Neural cell (in vitro differentiated cells): ENCODE data around the gene FYCO1. TPM values are rescaled to one million over a fixed set of nuclear protein-coding genes. Genes with fewer than 3 reads are reported as not detected.

Source experiments
- H2AFZ ChIP-seq: fragments of 200-600, 300-800 bp; sonication (generic), shearing (Covaris generic); 2 replicates; pipeline ENCODE4 v1.6.0; 2014; ENCODE audit warnings: low read depth, mild to moderate bottlenecking, antibody characterized with exemption, low read length, moderate library complexity
- H3F3A ChIP-seq: fragments of 200-600 bp; shearing (Covaris generic); 2 replicates; pipeline ENCODE4 v1.6.1; 2016; ENCODE audit warnings: mild to moderate bottlenecking, moderate library complexity, mixed read lengths, antibody characterized with exemption, low read length; ENCODE audit not compliant: insufficient read depth, poor library complexity, severe bottlenecking
- H3K27ac ChIP-seq: fragments of 200-600, 300-800 bp; sonication (generic), shearing (Covaris generic); 2 replicates; pipeline ENCODE4 v1.5.1; 2014; ENCODE audit warnings: mild to moderate bottlenecking, low read length, moderate library complexity
- H3K27me3 ChIP-seq: fragments of 300-800, 200-600 bp; sonication (generic), shearing (Covaris generic); 2 replicates; pipeline ENCODE4 v1.6.0; 2014; ENCODE audit warnings: mild to moderate bottlenecking, low read depth, low read length, moderate library complexity; ENCODE audit not compliant: insufficient read depth
- H3K36me3 ChIP-seq: fragments of 300-800, 200-600 bp; sonication (generic), shearing (Covaris generic); 2 replicates; pipeline ENCODE4 v1.5.1; 2014; ENCODE audit warnings: mild to moderate bottlenecking, antibody characterized with exemption, low read length, moderate library complexity; ENCODE audit not compliant: insufficient read depth
- H3K4me2 ChIP-seq: fragments of 300-800, 200-600 bp; sonication (generic), shearing (Covaris generic); 2 replicates; pipeline ENCODE4 v1.6.0; 2014; ENCODE audit warnings: mild to moderate bottlenecking, low read length
- H3K4me3 ChIP-seq: fragments of 300-800, 200-600 bp; sonication (generic), shearing (Covaris generic); 2 replicates; pipeline ENCODE4 v1.5.1; 2014; ENCODE audit warnings: mild to moderate bottlenecking, low read length, moderate library complexity
- H3K79me2 ChIP-seq: fragments of 200-600 bp; shearing (Covaris generic); replicated peaks from 2 replicates; pipeline ENCODE4 v1.6.0; 2014; ENCODE audit warnings: mild to moderate bottlenecking, low read length, moderate library complexity; ENCODE audit not compliant: insufficient read depth
- H3K9ac ChIP-seq: fragments of 300-800, 200-600 bp; sonication (generic), shearing (Covaris generic); 2 replicates; pipeline ENCODE4 v1.6.1; 2016; ENCODE audit warnings: mild to moderate bottlenecking, low read length, mixed read lengths
- H3K9me2 ChIP-seq: fragments of 200-600 bp; shearing (Covaris generic); 2 replicates; pipeline ENCODE4 v1.6.1; 2016; ENCODE audit warnings: mild to moderate bottlenecking, low read length, mixed read lengths; ENCODE audit not compliant: insufficient read depth
- H3K9me3 ChIP-seq: fragments of 200-600, 300-800 bp; sonication (generic), shearing (Covaris generic); 2 replicates; pipeline ENCODE4 v1.6.1; 2016; ENCODE audit warnings: mild to moderate bottlenecking, mixed run types, low read length, moderate library complexity, mixed read lengths
- H4K20me1 ChIP-seq: fragments of 200-600 bp; shearing (Covaris generic); 2 replicates; pipeline ENCODE4 v1.6.1; 2016; ENCODE audit warnings: mild to moderate bottlenecking, mixed run types; ENCODE audit not compliant: insufficient read depth
- EP300 ChIP-seq: fragments of 450-650 bp; conservative IDR thresholded peaks from 2 replicates; pipeline ENCODE4 v1.6.1; 2014; ENCODE audit warnings: antibody characterized with exemption, mild to moderate bottlenecking, moderate library complexity; ENCODE audit not compliant: poor library complexity, severe bottlenecking
- EZH2 ChIP-seq: fragments of 200-600, 300-800 bp; shearing (Covaris generic), sonication (generic); IDR thresholded peaks from 2 replicates; pipeline ENCODE4 v1.6.1; 2014; ENCODE audit warnings: antibody characterized with exemption, low read length, borderline replicate concordance, mild to moderate bottlenecking; ENCODE audit not compliant: insufficient read depth, poor library complexity, severe bottlenecking
- MXI1 ChIP-seq: fragments of 450-650 bp; conservative IDR thresholded peaks from 2 replicates; pipeline ENCODE4 v1.6.1; 2014; ENCODE audit warnings: antibody characterized with exemption, mild to moderate bottlenecking; ENCODE audit not compliant: poor library complexity, severe bottlenecking
- POLR2AphosphoS5 ChIP-seq: IDR thresholded peaks from 2 replicates; pipeline ENCODE4 v1.6.1; 2012
- RAD21 ChIP-seq: fragments of 450-650 bp; conservative IDR thresholded peaks from 2 replicates; pipeline ENCODE4 v1.6.1; 2014; ENCODE audit warnings: antibody characterized with exemption, mild to moderate bottlenecking, moderate library complexity
- TAF1 ChIP-seq: IDR thresholded peaks from 2 replicates; pipeline ENCODE4 v1.6.1; 2012; ENCODE audit warnings: low read depth
- polyA plus RNA-seq: library from polyadenylated mRNA; depleted of rRNA; stranded (reverse); fragments of >200 nt; gene quantifications from 2 replicates; pipeline ENCODE4 v1.2.3, GENCODE V29; 2014
- TF ChIP-seq, protein P1 (sequence below): fragments of 450-650 bp; IDR thresholded peaks from 2 replicates; pipeline ENCODE4 v1.5.1; 2014; ENCODE audit warnings: antibody characterized with exemption, mild to moderate bottlenecking, moderate library complexity; ENCODE audit not compliant: poor library complexity, severe bottlenecking
- TF ChIP-seq, protein P2 (sequence below): IDR thresholded peaks from 2 replicates; pipeline ENCODE4 v1.6.1; 2012; ENCODE audit warnings: borderline replicate concordance

The FYCO1 gene
- polyA plus RNA-seq, 1 donor from 2014 or later: 0.12 TPM

DNA sequence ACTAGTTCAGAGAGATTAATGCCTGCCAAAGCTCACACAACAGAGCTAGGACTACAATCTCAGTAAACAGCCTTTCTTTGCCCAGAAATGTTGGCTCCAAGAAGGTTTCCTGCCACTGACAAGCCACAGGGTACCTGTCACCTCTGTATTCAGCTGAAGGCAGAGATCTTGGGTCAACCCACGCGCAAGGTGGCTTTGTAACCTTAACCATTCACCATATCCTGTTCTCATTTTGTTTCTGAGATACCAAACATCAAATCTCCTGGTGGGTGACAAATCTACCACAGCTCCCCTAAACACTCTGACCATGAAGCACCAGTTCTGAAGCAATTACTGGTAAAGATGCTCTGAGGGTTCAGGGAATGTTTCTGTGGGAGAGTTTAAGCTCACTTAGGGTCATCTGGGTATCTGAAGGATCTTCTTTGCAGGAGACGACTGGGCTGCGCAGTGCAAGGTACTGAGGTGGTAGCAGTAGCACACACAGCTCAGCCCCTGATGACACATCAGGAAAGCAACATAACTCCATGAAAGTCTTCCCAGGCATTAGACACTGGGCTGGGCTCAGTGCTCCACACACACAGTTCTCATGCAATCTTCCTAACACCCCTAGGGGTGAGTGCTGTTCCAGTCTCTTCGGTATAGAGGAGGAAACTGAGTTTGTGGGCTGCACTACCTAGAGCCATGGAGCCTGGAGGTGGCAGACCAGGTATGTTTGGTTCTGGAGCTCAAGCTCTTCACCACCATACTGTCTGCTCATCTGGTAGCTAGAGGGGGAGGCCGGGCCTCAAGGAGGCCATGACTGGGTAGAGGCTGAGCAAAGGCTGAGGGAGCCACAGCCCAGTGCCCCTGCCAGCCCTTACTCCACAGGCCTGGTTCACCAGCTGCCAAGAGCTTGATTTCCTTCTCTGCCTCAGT lies 44.7 kb downstream of the FYCO1 start:
- no peaks in the 10 kb centered on the region for H3K36me3 ChIP-seq
- TF ChIP-seq, protein P1, sequence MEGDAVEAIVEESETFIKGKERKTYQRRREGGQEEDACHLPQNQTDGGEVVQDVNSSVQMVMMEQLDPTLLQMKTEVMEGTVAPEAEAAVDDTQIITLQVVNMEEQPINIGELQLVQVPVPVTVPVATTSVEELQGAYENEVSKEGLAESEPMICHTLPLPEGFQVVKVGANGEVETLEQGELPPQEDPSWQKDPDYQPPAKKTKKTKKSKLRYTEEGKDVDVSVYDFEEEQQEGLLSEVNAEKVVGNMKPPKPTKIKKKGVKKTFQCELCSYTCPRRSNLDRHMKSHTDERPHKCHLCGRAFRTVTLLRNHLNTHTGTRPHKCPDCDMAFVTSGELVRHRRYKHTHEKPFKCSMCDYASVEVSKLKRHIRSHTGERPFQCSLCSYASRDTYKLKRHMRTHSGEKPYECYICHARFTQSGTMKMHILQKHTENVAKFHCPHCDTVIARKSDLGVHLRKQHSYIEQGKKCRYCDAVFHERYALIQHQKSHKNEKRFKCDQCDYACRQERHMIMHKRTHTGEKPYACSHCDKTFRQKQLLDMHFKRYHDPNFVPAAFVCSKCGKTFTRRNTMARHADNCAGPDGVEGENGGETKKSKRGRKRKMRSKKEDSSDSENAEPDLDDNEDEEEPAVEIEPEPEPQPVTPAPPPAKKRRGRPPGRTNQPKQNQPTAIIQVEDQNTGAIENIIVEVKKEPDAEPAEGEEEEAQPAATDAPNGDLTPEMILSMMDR: no peak
- TF ChIP-seq RAD21 (no peak), EP300 (no peak), EZH2 (no peak), TAF1 (no peak), MXI1 (no peak), POLR2AphosphoS5 (no peak)
- TF ChIP-seq, protein P2, sequence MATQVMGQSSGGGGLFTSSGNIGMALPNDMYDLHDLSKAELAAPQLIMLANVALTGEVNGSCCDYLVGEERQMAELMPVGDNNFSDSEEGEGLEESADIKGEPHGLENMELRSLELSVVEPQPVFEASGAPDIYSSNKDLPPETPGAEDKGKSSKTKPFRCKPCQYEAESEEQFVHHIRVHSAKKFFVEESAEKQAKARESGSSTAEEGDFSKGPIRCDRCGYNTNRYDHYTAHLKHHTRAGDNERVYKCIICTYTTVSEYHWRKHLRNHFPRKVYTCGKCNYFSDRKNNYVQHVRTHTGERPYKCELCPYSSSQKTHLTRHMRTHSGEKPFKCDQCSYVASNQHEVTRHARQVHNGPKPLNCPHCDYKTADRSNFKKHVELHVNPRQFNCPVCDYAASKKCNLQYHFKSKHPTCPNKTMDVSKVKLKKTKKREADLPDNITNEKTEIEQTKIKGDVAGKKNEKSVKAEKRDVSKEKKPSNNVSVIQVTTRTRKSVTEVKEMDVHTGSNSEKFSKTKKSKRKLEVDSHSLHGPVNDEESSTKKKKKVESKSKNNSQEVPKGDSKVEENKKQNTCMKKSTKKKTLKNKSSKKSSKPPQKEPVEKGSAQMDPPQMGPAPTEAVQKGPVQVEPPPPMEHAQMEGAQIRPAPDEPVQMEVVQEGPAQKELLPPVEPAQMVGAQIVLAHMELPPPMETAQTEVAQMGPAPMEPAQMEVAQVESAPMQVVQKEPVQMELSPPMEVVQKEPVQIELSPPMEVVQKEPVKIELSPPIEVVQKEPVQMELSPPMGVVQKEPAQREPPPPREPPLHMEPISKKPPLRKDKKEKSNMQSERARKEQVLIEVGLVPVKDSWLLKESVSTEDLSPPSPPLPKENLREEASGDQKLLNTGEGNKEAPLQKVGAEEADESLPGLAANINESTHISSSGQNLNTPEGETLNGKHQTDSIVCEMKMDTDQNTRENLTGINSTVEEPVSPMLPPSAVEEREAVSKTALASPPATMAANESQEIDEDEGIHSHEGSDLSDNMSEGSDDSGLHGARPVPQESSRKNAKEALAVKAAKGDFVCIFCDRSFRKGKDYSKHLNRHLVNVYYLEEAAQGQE: no peak

DNA sequence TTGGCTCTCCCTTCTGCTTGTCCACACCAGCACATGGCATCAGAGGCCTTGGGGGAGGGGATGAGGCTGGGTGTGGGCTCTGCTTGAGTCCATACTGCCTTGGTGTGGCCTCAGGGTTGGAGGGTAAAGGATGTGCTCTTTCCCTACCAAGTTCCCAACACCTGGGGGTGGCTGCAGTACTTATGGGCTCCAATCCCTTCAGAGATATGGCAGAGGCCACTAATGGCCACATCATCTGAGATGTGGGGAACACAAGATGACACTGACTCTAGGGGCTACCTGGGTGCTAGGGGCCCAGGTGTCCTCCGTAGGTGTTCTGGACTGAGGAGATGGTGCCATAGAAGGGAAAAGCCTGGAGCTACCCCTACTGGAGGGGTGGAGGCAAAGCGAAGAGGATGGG lies 45.5 kb downstream of the FYCO1 start:
- H3F3A ChIP-seq: no peaks in the 10 kb centered on the region
- H4K20me1 ChIP-seq: no peaks in the 10 kb centered on the region
- no peak for TF ChIP-seq MXI1
- TF ChIP-seq EP300: no peak
- TF ChIP-seq RAD21: no peak
- TF ChIP-seq, protein P2: no peak
- no peaks in the 10 kb centered on the region for H3K79me2 ChIP-seq
- no peak overlapping the region for H2AFZ ChIP-seq
- H3K9ac ChIP-seq: no peak overlapping the region
- no peak overlapping the region for H3K4me2 ChIP-seq
- H3K36me3 ChIP-seq: no peaks in the 10 kb centered on the region
- no peaks in the 10 kb centered on the region for H3K9me3 ChIP-seq
- no peaks in the 10 kb centered on the region for H3K9me2 ChIP-seq
- no peak overlapping the region for H3K4me3 ChIP-seq
- H3K27ac ChIP-seq: no peak overlapping the region
- H3K27me3 ChIP-seq: no peaks in the 10 kb centered on the region

More for the DNA sequence above, 44.7 kb downstream of the FYCO1 start:
- H3K79me2 ChIP-seq: no peaks in the 10 kb centered on the region
- H3K9ac ChIP-seq: no peak overlapping the region
- no peak overlapping the region for H3K4me3 ChIP-seq
- no peak overlapping the region for H3K27ac ChIP-seq
- no peak overlapping the region for H3K4me2 ChIP-seq
- H4K20me1 ChIP-seq: no peaks in the 10 kb centered on the region
- H3K9me3 ChIP-seq: no peaks in the 10 kb centered on the region
- no peak overlapping the region for H2AFZ ChIP-seq
- H3K9me2 ChIP-seq: no peaks in the 10 kb centered on the region
- no peaks in the 10 kb centered on the region for H3F3A ChIP-seq
- no peaks in the 10 kb centered on the region for H3K27me3 ChIP-seq
